Activated CD4-positive, alpha-beta T cell treated with anti-CD3 and anti-CD28 coated beads for 36 hours (primary cell): ENCODE measurements around the gene OSCAR. TPM values are rescaled to one million over a fixed set of nuclear protein-coding genes. Genes with fewer than 3 reads are reported as not detected.

Experiments
- ATAC-seq: fragments of 200-7000 bp; cut with Tn5 transposase; one replicate; pipeline ENCODE4 v1.10.0; 2021; ENCODE audit warnings: mild to moderate bottlenecking, moderate library complexity
- CTCF ChIA-PET: fragments of 350-600 bp; sonication (Branson Sonifier 250); formaldehyde crosslinking; loops from one replicate; lab custom pipeline; 2021; ENCODE audit warnings: antibody characterized with exemption; lab: Charles Lee
- POLR2A ChIA-PET: fragments of 350-600 bp; sonication (Branson Sonifier 250); formaldehyde crosslinking; loops from one replicate; lab custom pipeline; 2021; ENCODE audit warnings: antibody characterized with exemption, inconsistent platforms; lab: Charles Lee
- DNase-seq: peaks from one replicate; pipeline ENCODE4 v3.0.0-alpha.2; 2020
- H3K27ac Mint-ChIP-seq: one replicate; pipeline ENCODE4 v1.8.0; 2021; ENCODE audit warnings: mixed read lengths
- H3K27me3 Mint-ChIP-seq: one replicate; pipeline ENCODE4 v1.8.0; 2021; ENCODE audit warnings: mixed read lengths
- H3K36me3 Mint-ChIP-seq: one replicate; pipeline ENCODE4 v1.8.0; 2021; ENCODE audit warnings: low read depth, mixed read lengths
- H3K4me1 Mint-ChIP-seq: one replicate; pipeline ENCODE4 v1.8.0; 2021; ENCODE audit warnings: mixed read lengths
- H3K4me3 Mint-ChIP-seq: one replicate; pipeline ENCODE4 v1.8.0; 2021; ENCODE audit warnings: mild to moderate bottlenecking, moderate library complexity, mixed read lengths
- H3K9me3 Mint-ChIP-seq: one replicate; pipeline ENCODE4 v1.8.0; 2021; ENCODE audit warnings: low read depth, mixed read lengths
- intact Hi-C, 2 experiments: fragments of 100-400 bp; cut with DNase I in 1 of 2; cut with micrococcal nuclease in 1 of 2; formaldehyde crosslinking; loops; one replicate each; pipeline versions ENCODE4 v1.14.2 to v1.15.1; 2022 to 2024; cut with DNase I, micrococcal nuclease
- total RNA-seq, 2 experiments: library from RNA; stranded (reverse); gene quantifications; one replicate each; pipeline ENCODE4 v1.2.3, GENCODE V29; 2021

The OSCAR gene
- total RNA-seq, 2 experiments from 2014 or later: 0.67 to 0.71 TPM

DNA sequence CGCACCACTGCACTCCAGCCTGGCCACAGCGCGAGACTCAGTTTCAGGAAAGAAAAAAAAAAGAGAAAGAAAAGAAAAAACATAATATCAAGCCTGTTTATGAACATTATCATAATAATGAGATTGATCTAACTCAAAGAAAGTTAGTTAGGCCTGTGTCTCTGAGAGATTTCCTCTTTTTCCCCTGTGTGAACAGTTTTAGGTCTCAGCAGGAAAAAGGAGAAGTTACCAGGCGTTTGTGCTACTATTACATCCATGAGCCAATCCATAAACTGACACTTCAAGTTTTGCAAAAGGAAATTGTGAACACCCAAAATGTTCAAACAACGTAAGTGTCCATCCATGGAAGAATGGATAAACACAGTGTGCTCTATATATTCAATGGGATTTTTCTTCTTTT lies 23.3 kb downstream of the OSCAR start:
- no peaks in the 10 kb centered on the region for H3K4me1 Mint-ChIP-seq
- intact Hi-C loops: no loop called here
- CTCF ChIA-PET: no interaction called here
- H3K9me3 Mint-ChIP-seq: peaks cover 4% of the 10 kb centered on the region
- POLR2A ChIA-PET: no interaction called here
- no peak for ATAC-seq
- DNase-seq: no peak
- no peak overlapping the region for H3K4me3 Mint-ChIP-seq
- H3K27me3 Mint-ChIP-seq: no peaks in the 10 kb centered on the region
- no peak overlapping the region for H3K27ac Mint-ChIP-seq
- no peaks in the 10 kb centered on the region for H3K36me3 Mint-ChIP-seq

DNA sequence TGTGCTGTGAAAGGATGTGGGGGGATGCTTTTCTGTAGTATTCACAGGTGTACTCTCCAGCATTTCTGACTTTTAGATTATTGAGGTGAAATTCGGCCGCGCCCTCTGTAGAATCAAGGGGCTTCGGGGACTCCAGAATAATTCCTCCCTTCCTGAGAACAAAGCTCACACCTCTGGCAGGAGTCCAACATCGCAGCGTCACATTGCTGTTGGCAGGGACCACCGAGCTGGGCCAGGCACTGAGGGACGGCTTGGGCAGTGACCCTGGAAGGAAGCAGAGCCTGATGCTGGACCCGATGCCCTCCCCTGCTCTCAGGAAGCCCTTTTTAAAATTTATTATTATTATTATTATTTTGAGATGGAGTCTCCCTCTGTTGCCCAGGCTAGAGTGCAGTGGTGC lies 25.8 kb downstream of the OSCAR start:
- intact Hi-C loops: no loop called here
- Mint-ChIP-seq H3K9me3 (peaks cover 2% of the 10 kb centered on the region), H3K27ac (no peak overlapping the region), H3K4me3 (no peak overlapping the region), H3K4me1 (no peaks in the 10 kb centered on the region), H3K36me3 (no peaks in the 10 kb centered on the region), H3K27me3 (peaks cover 2% of the 10 kb centered on the region)
- ATAC-seq (no peak), DNase-seq (no peak)
- ChIA-PET POLR2A (no interaction called here), CTCF (no interaction called here)

DNA sequence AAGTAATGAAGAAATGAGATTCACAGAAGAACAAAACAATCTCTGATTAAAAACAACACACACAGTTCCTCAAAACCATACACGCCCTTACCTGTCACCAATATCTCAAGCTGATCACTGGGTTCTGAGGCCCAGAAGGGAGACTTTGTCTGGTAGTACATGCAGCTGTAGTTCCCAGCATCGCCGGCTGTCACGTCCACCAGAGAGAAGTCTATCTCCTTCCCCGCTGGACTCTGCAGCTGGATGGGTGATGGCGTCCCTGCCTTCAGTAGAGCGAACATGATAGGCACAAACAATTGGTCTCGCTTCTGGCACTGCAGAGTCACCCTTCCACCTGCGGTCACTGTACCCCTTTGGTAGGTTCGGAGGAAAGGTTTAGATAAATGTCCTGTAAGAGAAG lies 26.8 kb downstream of the OSCAR start:
- no peak for ATAC-seq
- no peaks in the 10 kb centered on the region for H3K36me3 Mint-ChIP-seq

DNA sequence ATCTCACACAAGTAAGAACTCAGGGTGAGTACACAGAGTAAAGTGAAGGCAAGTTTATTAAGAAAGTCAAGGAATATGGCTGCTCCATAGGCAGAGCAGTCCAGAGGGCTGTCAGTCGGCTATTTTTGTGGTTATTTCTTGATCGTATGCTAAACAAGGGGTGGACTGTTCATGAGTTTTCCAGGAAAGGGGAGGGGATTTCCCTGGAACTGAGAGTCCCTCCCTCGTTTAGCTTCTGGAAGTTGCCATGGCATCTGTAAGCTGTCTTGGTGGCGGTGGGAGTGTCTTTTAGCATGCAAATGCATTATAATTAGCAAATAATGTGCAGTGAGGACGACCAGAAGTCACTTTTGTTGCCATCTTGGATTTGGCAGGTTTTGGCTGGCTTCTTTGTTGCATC lies 31.1 kb downstream of the OSCAR start:
- Mint-ChIP-seq H3K36me3 (no peaks in the 10 kb centered on the region), H3K4me3 (no peak overlapping the region), H3K27ac (no peak overlapping the region), H3K27me3 (peaks cover 9% of the 10 kb centered on the region), H3K4me1 (no peaks in the 10 kb centered on the region), H3K9me3 (no peaks in the 10 kb centered on the region)
- DNase-seq (no peak), ATAC-seq (no peak)
- POLR2A ChIA-PET: no interaction called here
- CTCF ChIA-PET: no interaction called here
- intact Hi-C loops: no loop called here

More for the DNA sequence above, 26.8 kb downstream of the OSCAR start:
- ChIA-PET POLR2A (no interaction called here), CTCF (no interaction called here)
- H3K4me1 Mint-ChIP-seq: no peaks in the 10 kb centered on the region
- no peak for DNase-seq
- H3K4me3 Mint-ChIP-seq: no peak overlapping the region
- intact Hi-C loops: no loop called here
- H3K27ac Mint-ChIP-seq: no peak overlapping the region
- no peaks in the 10 kb centered on the region for H3K9me3 Mint-ChIP-seq
- peaks cover 2% of the 10 kb centered on the region for H3K27me3 Mint-ChIP-seq

DNA sequence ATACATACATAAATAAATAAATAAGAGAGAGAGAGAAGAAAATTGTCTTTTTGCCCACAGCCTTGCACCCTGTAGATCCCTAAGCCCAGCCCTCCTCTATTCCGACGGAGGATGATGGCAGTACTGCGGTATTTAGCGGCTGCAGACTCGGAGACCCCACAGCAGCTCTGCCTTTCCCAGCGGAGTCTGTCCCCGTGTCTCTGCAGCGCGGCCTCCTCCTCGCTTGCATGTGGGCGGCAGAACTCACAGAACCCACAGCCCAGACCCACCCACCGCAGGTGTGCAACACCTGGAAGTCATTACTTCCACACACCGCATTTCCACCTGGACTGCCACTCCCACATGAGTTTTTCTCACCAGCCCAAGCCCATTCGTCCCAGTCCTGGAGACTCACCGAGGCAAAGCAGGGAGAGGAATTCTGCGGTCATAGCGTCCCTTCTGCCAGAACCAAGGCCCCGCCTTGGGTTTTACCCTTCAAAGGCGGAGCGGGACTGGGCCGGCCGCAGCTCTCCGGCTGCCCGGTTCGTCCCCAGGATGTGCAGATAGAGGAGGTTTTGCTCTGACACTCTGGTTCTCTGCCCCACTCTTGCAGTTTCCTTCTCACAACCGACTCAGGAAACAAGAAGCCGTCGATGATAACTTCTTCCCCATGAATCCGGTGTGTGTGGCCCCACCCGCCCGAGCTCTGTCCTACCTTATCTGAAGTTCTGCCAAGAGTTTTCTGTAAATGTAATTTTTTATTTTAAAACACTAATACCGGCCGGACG lies 37.1 kb downstream of the OSCAR start, which contains the start of gene VSTM1:
TSS of gene VSTM1 (minus strand) at position 548 of the 767 bp plus-strand sequence. CDS start at position 428, 120 bp downstream.
- intact Hi-C loops: no loop called here
- POLR2A ChIA-PET: no interaction called here
- peaks cover 11% of the 10 kb centered on the region for H3K27me3 Mint-ChIP-seq
- H3K4me1 Mint-ChIP-seq: no peaks in the 10 kb centered on the region
- H3K27ac Mint-ChIP-seq: no peak within 1 kb of the TSS
- H3K36me3 Mint-ChIP-seq: no peaks in the 10 kb centered on the region
- DNase-seq (no peak), ATAC-seq (no peak)
- no peak within 1 kb of the TSS for H3K4me3 Mint-ChIP-seq
- H3K9me3 Mint-ChIP-seq: no peaks in the 10 kb centered on the region
- CTCF ChIA-PET: no interaction called here

DNA sequence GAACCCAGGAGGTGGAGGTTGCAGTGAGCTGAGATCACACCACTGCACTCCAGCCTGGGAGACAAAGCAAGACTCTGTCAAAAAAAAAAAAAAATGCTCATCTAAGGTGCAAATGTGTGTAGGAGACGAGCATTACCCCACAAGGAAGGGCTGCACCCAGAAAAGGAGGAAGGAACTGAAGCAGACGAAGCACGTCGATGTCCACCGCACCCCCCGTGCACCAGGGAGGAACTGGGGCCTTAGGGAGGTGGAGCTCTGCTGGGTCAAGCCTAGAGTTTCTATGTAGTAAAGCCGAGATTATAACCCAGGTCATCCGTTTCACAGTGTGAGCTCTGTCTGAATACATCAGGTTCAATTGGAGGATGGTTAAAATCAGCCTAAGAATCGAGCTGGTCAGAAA lies 38.0 kb downstream of the OSCAR start:
- DNase-seq (no peak), ATAC-seq (no peak)
- CTCF ChIA-PET: no interaction called here
- Mint-ChIP-seq H3K36me3 (no peaks in the 10 kb centered on the region), H3K4me3 (no peak overlapping the region), H3K4me1 (no peaks in the 10 kb centered on the region), H3K27me3 (peaks cover 11% of the 10 kb centered on the region), H3K27ac (no peak overlapping the region), H3K9me3 (no peaks in the 10 kb centered on the region)
- POLR2A ChIA-PET: no interaction called here
- intact Hi-C loops: no loop called here

DNA sequence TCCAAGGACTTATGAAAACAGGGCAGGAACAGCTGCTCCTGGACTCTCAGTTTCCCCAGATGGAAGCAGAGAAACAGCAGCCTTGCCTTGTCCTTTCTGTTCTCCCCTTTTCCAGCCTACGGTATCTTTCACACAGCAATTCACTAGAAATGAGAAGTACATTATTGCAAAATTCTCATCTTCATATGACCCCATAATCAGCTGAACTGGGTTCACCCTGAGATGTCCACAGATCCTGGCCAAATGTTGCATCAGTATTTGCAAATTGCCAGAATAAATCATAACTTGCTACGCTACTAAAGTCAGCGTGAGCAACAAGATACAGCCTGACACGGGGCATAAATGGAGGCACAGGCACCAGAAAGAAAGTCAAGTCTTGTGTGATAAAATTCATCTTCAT lies 53.0 kb downstream of the OSCAR start:
- ChIA-PET CTCF (interaction anchor here (1.0 kb wide), 1 partner anchor 255 kb away, joined by 3 read pairs; no protein-coding TSS in a partner anchor), POLR2A (no interaction called here)
- H3K36me3 Mint-ChIP-seq: no peaks in the 10 kb centered on the region
- H3K27me3 Mint-ChIP-seq: peaks cover 20% of the 10 kb centered on the region
- DNase-seq: no peak
- H3K4me1 Mint-ChIP-seq: no peaks in the 10 kb centered on the region
- no peaks in the 10 kb centered on the region for H3K9me3 Mint-ChIP-seq
- no peak overlapping the region for H3K4me3 Mint-ChIP-seq
- intact Hi-C loops: no loop called here
- ATAC-seq: no peak
- H3K27ac Mint-ChIP-seq: no peak overlapping the region

DNA sequence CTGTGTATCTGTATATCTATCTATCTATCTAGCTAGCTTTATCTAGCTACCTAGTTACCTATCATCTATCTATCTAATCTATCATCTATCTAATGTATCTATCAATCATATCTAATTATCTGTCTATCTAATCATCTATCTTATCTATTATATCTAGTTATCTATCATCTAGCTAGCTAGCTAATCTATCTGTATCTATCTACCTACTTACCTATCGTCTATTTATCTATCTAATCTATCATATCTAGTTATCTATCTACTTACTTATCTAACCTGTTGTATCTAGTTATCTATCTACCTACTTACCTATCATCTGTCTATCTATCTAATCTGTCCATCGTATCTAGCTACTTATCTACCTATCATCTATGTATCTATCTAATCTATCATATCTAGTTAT lies 54.8 kb downstream of the OSCAR start:
- Mint-ChIP-seq H3K27me3 (peaks cover 25% of the 10 kb centered on the region), H3K4me1 (no peaks in the 10 kb centered on the region), H3K27ac (no peak overlapping the region), H3K9me3 (no peaks in the 10 kb centered on the region), H3K36me3 (no peaks in the 10 kb centered on the region), H3K4me3 (no peak overlapping the region)
- ChIA-PET POLR2A (no interaction called here), CTCF (interaction anchor here (0.9 to 1.6 kb wide), 2 partner anchors 12 to 22 kb away, joined by 3 read pairs; no protein-coding TSS in a partner anchor)
- ATAC-seq (no peak), DNase-seq (no peak)
- intact Hi-C loops: no loop called here

Other genes starting within 250 kb of the OSCAR start
- 10 to 100 TPM; 46.4 to 54.6 TPM for gene MYADM, start 232.9 kb downstream of the OSCAR start, total RNA-seq
- under 1 TPM in 1 of 2 experiments, not detected in 1; 0.25 TPM for gene PRKCG, start 218.6 kb downstream of the OSCAR start, total RNA-seq
- gene CACNG7, start 191.5 kb downstream of the OSCAR start, total RNA-seq: not detected
- gene CACNG8, start 137.9 kb downstream of the OSCAR start, total RNA-seq: not detected
- not detected for gene CACNG6, start 109.2 kb downstream of the OSCAR start, total RNA-seq
- gene VSTM1, start 36.9 kb downstream of the OSCAR start, total RNA-seq: not detected
- not detected for gene TARM1, start 19.4 kb downstream of the OSCAR start, total RNA-seq
- gene NDUFA3, start 2.1 kb upstream of the OSCAR start, total RNA-seq: 100 to 1,000 TPM in 1 of 2 experiments, 10 to 100 TPM in 1; 99.9 to 158 TPM
- gene TFPT, start 14.9 kb upstream of the OSCAR start, total RNA-seq: 10 to 100 TPM; 28.5 to 39.3 TPM
- 100 to 1,000 TPM in 1 of 2 experiments, 10 to 100 TPM in 1; 85.5 to 115 TPM for gene PRPF31, start 15.0 kb upstream of the OSCAR start, total RNA-seq
- gene CNOT3, start 37.0 kb upstream of the OSCAR start, total RNA-seq: 10 to 100 TPM; 61.0 to 93.8 TPM
- 1 to 10 TPM; 3.5 to 3.6 TPM for gene LENG1, start 58.9 kb upstream of the OSCAR start, total RNA-seq
- gene TMC4, start 72.4 kb upstream of the OSCAR start, total RNA-seq: under 1 TPM; 0.39 to 0.55 TPM
- gene MBOAT7, start 88.8 kb upstream of the OSCAR start, total RNA-seq: 10 to 100 TPM; 74.9 to 96.1 TPM
- gene TSEN34, start 90.5 kb upstream of the OSCAR start, total RNA-seq: 10 to 100 TPM in 1 of 2 experiments, 1 to 10 TPM in 1; 8.3 to 12.1 TPM
- gene RPS9, start 100.1 kb upstream of the OSCAR start, total RNA-seq: 1,000 to 10,000 TPM; 1,400 to 1,725 TPM
- not detected for gene LILRB3, start 122.2 kb upstream of the OSCAR start, total RNA-seq
- not detected for gene LILRA6, start 142.0 kb upstream of the OSCAR start, total RNA-seq
- not detected for gene LILRB5, start 156.5 kb upstream of the OSCAR start, total RNA-seq
- gene LILRB2, start 180.3 kb upstream of the OSCAR start, total RNA-seq: not detected
- gene LILRA5, start 212.4 kb upstream of the OSCAR start, total RNA-seq: not detected
- gene LILRA4, start 238.4 kb upstream of the OSCAR start, total RNA-seq: not detected